KMS-11 (cell line): Measurements from ENCODE around the gene ADRA2A.
A peak's percentile ranks its signal among the peaks of the same experiment; 100 is the strongest.

ENCODE experiments used
- H2AFZ ChIP-seq: fragments of 200-600 bp; sonication (generic); 2 replicates; pipeline ENCODE4 v1.6.1; 2016; ENCODE audit warnings: antibody characterized with exemption, mixed run types, low read depth
- H3K27ac ChIP-seq: fragments of 200-600 bp; sonication (generic); 2 replicates; pipeline ENCODE4 v1.6.1; 2016; ENCODE audit warnings: mild to moderate bottlenecking, mixed run types
- H3K27me3 ChIP-seq: fragments of 200-600 bp; sonication (generic); 2 replicates; pipeline ENCODE4 v1.6.1; 2017; ENCODE audit warnings: mild to moderate bottlenecking, low read depth, mixed run types, moderate library complexity; ENCODE audit not compliant: insufficient read depth
- H3K36me3 ChIP-seq: fragments of 200-600 bp; sonication (generic); 2 replicates; pipeline ENCODE4 v1.6.1; 2017; ENCODE audit warnings: mild to moderate bottlenecking, mixed run types; ENCODE audit not compliant: insufficient read depth
- H3K4me1 ChIP-seq: fragments of 200-600 bp; sonication (generic); 2 replicates; pipeline ENCODE4 v1.6.1; 2016; ENCODE audit warnings: mild to moderate bottlenecking, low read depth, mixed run types; ENCODE audit not compliant: poor library complexity, severe bottlenecking
- H3K4me2 ChIP-seq: fragments of 200-600 bp; sonication (generic); 2 replicates; pipeline ENCODE4 v1.7.0; 2016; ENCODE audit warnings: mild to moderate bottlenecking, mixed run types
- H3K4me3 ChIP-seq: fragments of 200-600 bp; sonication (generic); IDR thresholded peaks from 2 replicates; pipeline ENCODE4 v1.6.1; 2017; ENCODE audit warnings: low read depth, low read length, mixed read lengths; ENCODE audit not compliant: insufficient read depth
- H3K79me2 ChIP-seq: fragments of 200-600 bp; sonication (generic); 2 replicates; pipeline ENCODE4 v1.6.1; 2016; ENCODE audit warnings: low read depth, mixed run types; ENCODE audit not compliant: insufficient read depth
- H3K9ac ChIP-seq: fragments of 200-600 bp; sonication (generic); 2 replicates; pipeline ENCODE4 v1.6.1; 2016; ENCODE audit warnings: mild to moderate bottlenecking, mixed run types
- H4K20me1 ChIP-seq: fragments of 200-600 bp; sonication (generic); 2 replicates; pipeline ENCODE4 v1.6.1; 2016; ENCODE audit warnings: mild to moderate bottlenecking, mixed run types; ENCODE audit not compliant: insufficient read depth
- CTCF ChIP-seq: fragments of 200-600 bp; sonication (generic); conservative IDR thresholded peaks from 2 replicates; pipeline ENCODE4 v1.6.1; 2017; ENCODE audit warnings: low read depth, mild to moderate bottlenecking, antibody characterized with exemption, low read length, moderate library complexity, mixed read lengths

ADRA2A gene

GRCh38 chr10:111072232-111072631 lies 4.6 kb upstream of the ADRA2A start:
- Histone ChIP-seq H4K20me1 (no peaks in the 10 kb centered on the region), H3K79me2 (no peaks in the 10 kb centered on the region), H2AFZ (no peak overlapping the region), H3K4me3 (no peak overlapping the region), H3K4me2 (no peak overlapping the region), H3K9ac (no peak overlapping the region), H3K27me3 (no peaks in the 10 kb centered on the region), H3K27ac (no peak overlapping the region), H3K4me1 (no peaks in the 10 kb centered on the region), H3K36me3 (no peaks in the 10 kb centered on the region)
- no peak for TF ChIP-seq CTCF

GRCh38 chr10:111075577-111076185 lies 1.1 kb upstream of the ADRA2A start:
- Histone ChIP-seq H3K4me2 (peak overlapping the region; percentile 73; the same call in 1 of the 2 replicates), H3K36me3 (no peaks in the 10 kb centered on the region), H3K4me3 (no peak overlapping the region), H3K9ac (no peak overlapping the region), H3K27me3 (no peaks in the 10 kb centered on the region), H3K27ac (no peak overlapping the region), H2AFZ (peak overlapping the region; percentile 88; the same call in 1 of the 2 replicates), H3K79me2 (no peaks in the 10 kb centered on the region), H3K4me1 (peaks cover 4% of the 10 kb centered on the region), H4K20me1 (no peaks in the 10 kb centered on the region)
- no peak for TF ChIP-seq CTCF

- no peak overlapping the region for H3K9ac ChIP-seq
- H3K27me3 ChIP-seq: no peaks in the 10 kb centered on the region
- H4K20me1 ChIP-seq: no peaks in the 10 kb centered on the region
- peak; percentile 68 for TF ChIP-seq CTCF
- H3K4me1 ChIP-seq: peaks cover 4% of the 10 kb centered on the region
- H3K79me2 ChIP-seq: no peaks in the 10 kb centered on the region
- peak overlapping the region; percentile 73 for H3K4me2 ChIP-seq
- H3K27ac ChIP-seq: no peak overlapping the region
- H3K36me3 ChIP-seq: no peaks in the 10 kb centered on the region
- peak overlapping the region; percentile 88 for H2AFZ ChIP-seq
- no peak overlapping the region for H3K4me3 ChIP-seq
Observed at GRCh38 chr10:111076191-111076681, 593 bp upstream of the ADRA2A start.

- Histone ChIP-seq H2AFZ (no peak overlapping the region), H3K9ac (no peak overlapping the region), H3K4me2 (no peak overlapping the region), H3K27ac (no peak overlapping the region), H3K4me3 (no peak overlapping the region), H3K36me3 (no peaks in the 10 kb centered on the region), H3K4me1 (peaks cover 4% of the 10 kb centered on the region), H3K79me2 (no peaks in the 10 kb centered on the region), H3K27me3 (no peaks in the 10 kb centered on the region), H4K20me1 (no peaks in the 10 kb centered on the region)
- TF ChIP-seq CTCF: no peak
Observed at GRCh38 chr10:111077479-111077784, 603 bp downstream of the ADRA2A start.
